ENCODE results near the gene BCAS3.

BCAS3 gene

GRCh38 chr17:61422116-61422799 lies 744.6 kb downstream of the BCAS3 start:
- no peak overlapping the region for H3K27ac ChIP-seq (ENCODE audit: low read length, poor library complexity, severe bottlenecking)
- H3K4me2 ChIP-seq (ENCODE audit: low read length, poor library complexity, severe bottlenecking), result no peak overlapping the region
- H3K4ac ChIP-seq (ENCODE audit: low read depth in 1 of 2, low read length in 2 of 2), result no peak overlapping the region
- no peaks in the 10 kb centered on the region for H3K9me3 ChIP-seq (ENCODE audit: control insufficient read depth, low read length)
- no peak for DNase-seq
- peaks cover 30 to 44% of the 10 kb centered on the region in 2 experiments for H3K27me3 ChIP-seq (ENCODE audit: control insufficient read depth in 1 of 2, insufficient read depth in 1 of 2, low read length in 2 of 2)
- no peak overlapping the region for H3K14ac ChIP-seq (ENCODE audit: low read length in 2 of 2)
- no peak overlapping the region for H2AK5ac ChIP-seq (ENCODE audit: low read length, severe bottlenecking)
- no peak overlapping the region for H2BK12ac ChIP-seq (ENCODE audit: low read length in 2 of 2)
- no peak overlapping the region for H4K91ac ChIP-seq (ENCODE audit: low read length)
- no peaks in the 10 kb centered on the region for H3K36me3 ChIP-seq (ENCODE audit: control insufficient read depth in 1 of 2, insufficient read depth in 2 of 2, low read depth in 1 of 2, low read length in 2 of 2)
- H3K4me1 ChIP-seq (ENCODE audit: control insufficient read depth, insufficient read depth, low read depth, low read length), result peaks cover 5% of the 10 kb centered on the region
- no peak overlapping the region for H4K8ac ChIP-seq (ENCODE audit: low read length)
- H3K18ac ChIP-seq (ENCODE audit: low read depth in 1 of 2, low read length in 2 of 2), result no peak overlapping the region
- WGBS, result 78% methylated on average over 4 of the region's 5 CpGs
- H2AFZ ChIP-seq (ENCODE audit: low read depth, low read length), result no peak overlapping the region
- H2BK15ac ChIP-seq (ENCODE audit: low read depth, poor library complexity, severe bottlenecking), result no peak overlapping the region
- H3K9ac ChIP-seq (ENCODE audit: low read length), result no peak overlapping the region
- no peaks in the 10 kb centered on the region for H3K79me1 ChIP-seq (replicated peaks; ENCODE audit: low read length, poor library complexity, severe bottlenecking)
- no peak overlapping the region for H3K4me3 ChIP-seq (ENCODE audit: insufficient read depth in 1 of 2, low read depth in 1 of 2, low read length in 2 of 2)
- H3K23ac ChIP-seq (ENCODE audit: low read length in 2 of 2), result no peak overlapping the region
- no peak overlapping the region for H2BK120ac ChIP-seq (ENCODE audit: low read depth, low read length)
- H2BK5ac ChIP-seq (ENCODE audit: low read depth, low read length, poor library complexity, severe bottlenecking), result no peak overlapping the region

- H2BK5ac ChIP-seq (ENCODE audit: low read depth, low read length, poor library complexity, severe bottlenecking), result no peak overlapping the region
- H3K4me3 ChIP-seq (ENCODE audit: insufficient read depth in 1 of 2, low read depth in 1 of 2, low read length in 2 of 2), result no peak overlapping the region
- H3K9ac ChIP-seq (ENCODE audit: low read length), result no peak overlapping the region
- WGBS, result 65% methylated on average over 2 of the region's 2 CpGs
- H2AK5ac ChIP-seq (ENCODE audit: low read length, severe bottlenecking), result no peak overlapping the region
- peaks cover 5% of the 10 kb centered on the region for H3K4me1 ChIP-seq (ENCODE audit: control insufficient read depth, insufficient read depth, low read depth, low read length)
- H3K18ac ChIP-seq (ENCODE audit: low read depth in 1 of 2, low read length in 2 of 2), result no peak overlapping the region
- no peak overlapping the region for H2BK15ac ChIP-seq (ENCODE audit: low read depth, poor library complexity, severe bottlenecking)
- H3K27me3 ChIP-seq (ENCODE audit: control insufficient read depth in 1 of 2, insufficient read depth in 1 of 2, low read length in 2 of 2), result peaks cover 28 to 44% of the 10 kb centered on the region in 2 experiments
- no peaks in the 10 kb centered on the region for H3K79me1 ChIP-seq (replicated peaks; ENCODE audit: low read length, poor library complexity, severe bottlenecking)
- DNase-seq, result no peak
- no peak overlapping the region for H3K27ac ChIP-seq (ENCODE audit: low read length, poor library complexity, severe bottlenecking)
- no peak overlapping the region for H3K4ac ChIP-seq (ENCODE audit: low read depth in 1 of 2, low read length in 2 of 2)
- H2BK120ac ChIP-seq (ENCODE audit: low read depth, low read length), result no peak overlapping the region
- no peak overlapping the region for H3K14ac ChIP-seq (ENCODE audit: low read length in 2 of 2)
- no peak overlapping the region for H2AFZ ChIP-seq (ENCODE audit: low read depth, low read length)
- no peak overlapping the region for H2BK12ac ChIP-seq (ENCODE audit: low read length in 2 of 2)
- no peak overlapping the region for H4K8ac ChIP-seq (ENCODE audit: low read length)
- no peaks in the 10 kb centered on the region for H3K9me3 ChIP-seq (ENCODE audit: control insufficient read depth, low read length)
- H3K4me2 ChIP-seq (ENCODE audit: low read length, poor library complexity, severe bottlenecking), result no peak overlapping the region
- H4K91ac ChIP-seq (ENCODE audit: low read length), result no peak overlapping the region
- H3K36me3 ChIP-seq (ENCODE audit: control insufficient read depth in 1 of 2, insufficient read depth in 2 of 2, low read depth in 1 of 2, low read length in 2 of 2), result no peaks in the 10 kb centered on the region
- no peak overlapping the region for H3K23ac ChIP-seq (ENCODE audit: low read length in 2 of 2)
Observed at GRCh38 chr17:61422869-61423268, 745.2 kb downstream of the BCAS3 start.

- H2BK12ac ChIP-seq (ENCODE audit: low read length in 2 of 2), result no peak overlapping the region
- no peak overlapping the region for H4K91ac ChIP-seq (ENCODE audit: low read length)
- H3K9me3 ChIP-seq (ENCODE audit: control insufficient read depth, low read length), result no peaks in the 10 kb centered on the region
- no peak overlapping the region for H3K4ac ChIP-seq (ENCODE audit: low read depth in 1 of 2, low read length in 2 of 2)
- H3K23ac ChIP-seq (ENCODE audit: low read length in 2 of 2), result no peak overlapping the region
- H3K79me1 ChIP-seq (replicated peaks; ENCODE audit: low read length, poor library complexity, severe bottlenecking), result no peaks in the 10 kb centered on the region
- no peak overlapping the region for H2BK15ac ChIP-seq (ENCODE audit: low read depth, poor library complexity, severe bottlenecking)
- H3K18ac ChIP-seq (ENCODE audit: low read depth in 1 of 2, low read length in 2 of 2), result no peak overlapping the region
- WGBS, result 89% methylated on average over 8 of the region's 10 CpGs
- H3K27me3 ChIP-seq (ENCODE audit: control insufficient read depth in 1 of 2, insufficient read depth in 1 of 2, low read length in 2 of 2), result peaks cover 24 to 44% of the 10 kb centered on the region in 2 experiments
- no peaks in the 10 kb centered on the region for H3K36me3 ChIP-seq (ENCODE audit: control insufficient read depth in 1 of 2, insufficient read depth in 2 of 2, low read depth in 1 of 2, low read length in 2 of 2)
- DNase-seq, result no peak
- no peak overlapping the region for H3K4me3 ChIP-seq (ENCODE audit: insufficient read depth in 1 of 2, low read depth in 1 of 2, low read length in 2 of 2)
- no peak overlapping the region for H3K27ac ChIP-seq (ENCODE audit: low read length, poor library complexity, severe bottlenecking)
- H2BK5ac ChIP-seq (ENCODE audit: low read depth, low read length, poor library complexity, severe bottlenecking), result no peak overlapping the region
- H2AK5ac ChIP-seq (ENCODE audit: low read length, severe bottlenecking), result no peak overlapping the region
- H3K4me2 ChIP-seq (ENCODE audit: low read length, poor library complexity, severe bottlenecking), result no peak overlapping the region
- no peak overlapping the region for H4K8ac ChIP-seq (ENCODE audit: low read length)
- no peak overlapping the region for H2AFZ ChIP-seq (ENCODE audit: low read depth, low read length)
- no peak overlapping the region for H3K9ac ChIP-seq (ENCODE audit: low read length)
- no peak overlapping the region for H3K14ac ChIP-seq (ENCODE audit: low read length in 2 of 2)
- peaks cover 5% of the 10 kb centered on the region for H3K4me1 ChIP-seq (ENCODE audit: control insufficient read depth, insufficient read depth, low read depth, low read length)
- no peak overlapping the region for H2BK120ac ChIP-seq (ENCODE audit: low read depth, low read length)
Observed at GRCh38 chr17:61423967-61424649, 746.5 kb downstream of the BCAS3 start.

GRCh38 chr17:61425682-61426481 lies 748.2 kb downstream of the BCAS3 start:
- Histone ChIP-seq H2BK120ac (ENCODE audit: low read depth, low read length) (no peak overlapping the region), H3K9ac (ENCODE audit: low read length) (no peak overlapping the region), H2AK5ac (ENCODE audit: low read length, severe bottlenecking) (no peak overlapping the region), H3K36me3 (ENCODE audit: control insufficient read depth in 1 of 2, insufficient read depth in 2 of 2, low read depth in 1 of 2, low read length in 2 of 2) (no peaks in the 10 kb centered on the region), H2AFZ (ENCODE audit: low read depth, low read length) (no peak overlapping the region), H3K4ac (ENCODE audit: low read depth in 1 of 2, low read length in 2 of 2) (peak overlapping the region in 1 of 2 experiments; percentile 13), H3K27me3 (ENCODE audit: control insufficient read depth in 1 of 2, insufficient read depth in 1 of 2, low read length in 2 of 2) (peaks cover 8 to 34% of the 10 kb centered on the region in 2 experiments), H3K4me1 (ENCODE audit: control insufficient read depth, insufficient read depth, low read depth, low read length) (peaks cover 5% of the 10 kb centered on the region), H3K4me2 (ENCODE audit: low read length, poor library complexity, severe bottlenecking) (no peak overlapping the region), H3K4me3 (ENCODE audit: insufficient read depth in 1 of 2, low read depth in 1 of 2, low read length in 2 of 2) (no peak overlapping the region), H2BK5ac (ENCODE audit: low read depth, low read length, poor library complexity, severe bottlenecking) (no peak overlapping the region), H3K18ac (ENCODE audit: low read depth in 1 of 2, low read length in 2 of 2) (no peak overlapping the region), H4K8ac (ENCODE audit: low read length) (no peak overlapping the region), H3K9me3 (ENCODE audit: control insufficient read depth, low read length) (no peaks in the 10 kb centered on the region), H2BK12ac (ENCODE audit: low read length in 2 of 2) (no peak overlapping the region), H3K23ac (ENCODE audit: low read length in 2 of 2) (peak overlapping the region in 1 of 2 experiments; percentile 62), H3K79me1 (replicated peaks; ENCODE audit: low read length, poor library complexity, severe bottlenecking) (no peaks in the 10 kb centered on the region), H2BK15ac (ENCODE audit: low read depth, poor library complexity, severe bottlenecking) (no peak overlapping the region), H3K14ac (ENCODE audit: low read length in 2 of 2) (no peak overlapping the region), H4K91ac (ENCODE audit: low read length) (no peak overlapping the region), H3K27ac (ENCODE audit: low read length, poor library complexity, severe bottlenecking) (no peak overlapping the region)
- no peak for DNase-seq
- WGBS, result 68% methylated on average over 11 of the region's 11 CpGs

All from mesenchymal stem cell (in vitro differentiated cells and primary cell).